GM12873 (cell line): Measurements from ENCODE around the gene ANXA1.

ENCODE experiments used
- CTCF ChIP-seq: IDR thresholded peaks from 2 replicates; pipeline ENCODE4 v1.5.1; 2012; ENCODE audit warnings: low read depth, mild to moderate bottlenecking, moderate library complexity, low read length, control low read depth; ENCODE audit not compliant: insufficient read depth; ENCODE audit errors: missing control alignments

Gene ANXA1

GRCh38 chr9:73180403-73180802, 28.7 kb downstream of the ANXA1 start:
- no peak for TF ChIP-seq CTCF

- no peak for TF ChIP-seq CTCF
Measured at GRCh38 chr9:73182928-73183327, 31.3 kb downstream of the ANXA1 start.

GRCh38 chr9:73183428-73183827, 31.8 kb downstream of the ANXA1 start:
- TF ChIP-seq CTCF: no peak

GRCh38 chr9:73183917-73184861, 32.5 kb downstream of the ANXA1 start:
- peak; percentile 12 for TF ChIP-seq CTCF

- no peak for TF ChIP-seq CTCF
Measured at GRCh38 chr9:73194284-73194683, 42.6 kb downstream of the ANXA1 start.

GRCh38 chr9:73199448-73199847, 47.8 kb downstream of the ANXA1 start:
- no peak for TF ChIP-seq CTCF

GRCh38 chr9:73199886-73200285, 48.2 kb downstream of the ANXA1 start:
- peak; percentile 29 for TF ChIP-seq CTCF
